GM06990 (cell line): ENCODE results near the gene VPS52.
"Not testable (repeated sequence)": the region's sequence is repeated elsewhere in the genome, so short reads cannot be mapped to it uniquely, and the experiment has no call there.

Source experiments
- DNase-seq: peaks from one replicate; pipeline ENCODE4 v3.0.0-alpha.2; 2011; ENCODE audit not compliant: insufficient read length; ENCODE audit errors: extremely low read depth
- H3K27me3 ChIP-seq: replicated peaks from 2 replicates; pipeline ENCODE4 v1.6.0; 2011; ENCODE audit warnings: low read length; ENCODE audit not compliant: control insufficient read depth, insufficient read depth
- H3K36me3 ChIP-seq: 2 replicates; pipeline ENCODE4 v1.5.1; 2011; ENCODE audit warnings: low read length; ENCODE audit not compliant: control insufficient read depth, insufficient read depth
- H3K4me3 ChIP-seq: replicated peaks from 2 replicates; pipeline ENCODE4 v1.5.1; 2011; ENCODE audit warnings: low read depth, mild to moderate bottlenecking, control low read depth, low read length
- TF ChIP-seq, protein P1 (sequence below): IDR thresholded peaks from 2 replicates; pipeline ENCODE4 v1.5.1; 2011; ENCODE audit warnings: low read length, control low read depth, mild to moderate bottlenecking, inconsistent platforms; ENCODE audit not compliant: insufficient read depth, poor library complexity, severe bottlenecking

Gene VPS52

DNA sequence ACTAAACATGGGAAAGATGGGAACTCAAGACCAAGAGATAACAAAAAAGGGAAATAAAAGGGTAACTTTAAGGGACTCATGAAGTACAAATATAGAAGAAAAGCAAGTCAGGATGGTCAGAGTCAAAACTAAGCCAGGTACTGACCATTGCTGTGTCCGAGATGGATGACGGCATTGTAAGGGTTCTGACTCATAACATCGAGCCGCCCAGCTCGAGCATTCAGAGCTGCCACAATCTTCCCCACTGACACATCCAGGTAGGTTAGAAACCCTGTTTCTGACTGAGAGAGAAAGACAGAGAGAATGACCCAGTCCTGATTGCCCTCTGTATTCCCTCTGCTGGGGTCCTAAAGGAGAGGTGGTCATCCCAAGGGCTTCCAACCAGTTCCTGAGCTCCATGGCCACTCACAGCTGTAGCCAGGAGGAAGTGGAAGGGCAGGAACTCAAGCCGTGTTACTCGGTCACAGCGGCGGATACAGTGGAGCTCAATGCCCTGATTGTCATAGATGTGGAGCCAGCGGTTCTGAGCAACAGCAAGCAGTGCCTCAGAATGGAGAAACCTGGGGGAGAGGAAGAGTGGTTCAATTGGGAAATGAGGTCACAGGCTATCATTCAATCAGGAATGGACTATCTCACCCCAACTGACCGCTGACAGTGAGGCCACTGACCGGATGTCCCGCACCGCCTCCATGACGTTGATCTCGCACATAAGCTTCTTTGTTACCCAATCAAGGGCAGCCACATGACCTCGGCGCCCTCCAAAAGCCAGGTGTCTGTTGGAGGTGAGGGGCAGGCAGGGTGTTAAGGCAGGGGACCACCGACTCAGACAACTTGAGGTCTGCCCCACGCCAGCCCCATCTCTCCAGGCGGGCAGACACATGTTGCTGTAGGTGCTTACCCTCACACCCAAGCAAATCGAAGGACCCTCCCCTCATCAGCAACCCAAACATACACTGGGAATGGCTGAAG lies 15.6 kb upstream of the VPS52 start:
- no peak overlapping the region for H3K4me3 ChIP-seq
- peaks cover 16% of the 10 kb centered on the region for H3K36me3 ChIP-seq
- TF ChIP-seq, protein P1, sequence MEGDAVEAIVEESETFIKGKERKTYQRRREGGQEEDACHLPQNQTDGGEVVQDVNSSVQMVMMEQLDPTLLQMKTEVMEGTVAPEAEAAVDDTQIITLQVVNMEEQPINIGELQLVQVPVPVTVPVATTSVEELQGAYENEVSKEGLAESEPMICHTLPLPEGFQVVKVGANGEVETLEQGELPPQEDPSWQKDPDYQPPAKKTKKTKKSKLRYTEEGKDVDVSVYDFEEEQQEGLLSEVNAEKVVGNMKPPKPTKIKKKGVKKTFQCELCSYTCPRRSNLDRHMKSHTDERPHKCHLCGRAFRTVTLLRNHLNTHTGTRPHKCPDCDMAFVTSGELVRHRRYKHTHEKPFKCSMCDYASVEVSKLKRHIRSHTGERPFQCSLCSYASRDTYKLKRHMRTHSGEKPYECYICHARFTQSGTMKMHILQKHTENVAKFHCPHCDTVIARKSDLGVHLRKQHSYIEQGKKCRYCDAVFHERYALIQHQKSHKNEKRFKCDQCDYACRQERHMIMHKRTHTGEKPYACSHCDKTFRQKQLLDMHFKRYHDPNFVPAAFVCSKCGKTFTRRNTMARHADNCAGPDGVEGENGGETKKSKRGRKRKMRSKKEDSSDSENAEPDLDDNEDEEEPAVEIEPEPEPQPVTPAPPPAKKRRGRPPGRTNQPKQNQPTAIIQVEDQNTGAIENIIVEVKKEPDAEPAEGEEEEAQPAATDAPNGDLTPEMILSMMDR, result no peak
- no peak for DNase-seq
- no peaks in the 10 kb centered on the region for H3K27me3 ChIP-seq

DNA sequence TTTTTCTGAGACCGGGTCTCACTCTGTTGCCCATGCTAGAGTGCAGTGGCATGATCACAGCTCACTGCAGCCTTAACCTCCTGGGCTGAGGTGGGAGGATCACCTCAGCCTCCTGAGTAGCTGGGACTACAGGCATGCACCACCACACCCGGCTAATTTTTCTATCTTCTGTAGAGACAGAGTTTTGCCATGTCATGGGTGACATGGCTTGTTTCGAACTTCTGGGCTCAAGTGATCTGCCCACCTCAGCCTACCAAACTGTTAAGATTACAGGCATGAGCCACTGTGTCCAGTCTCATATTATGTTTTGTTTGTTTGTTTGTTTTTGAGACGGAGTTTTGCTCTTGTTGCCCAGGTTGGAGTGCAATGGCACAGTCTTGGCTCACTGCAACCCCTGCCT lies 13.5 kb upstream of the VPS52 start:
- peaks cover 18% of the 10 kb centered on the region for H3K36me3 ChIP-seq
- not testable (repeated sequence) for DNase-seq

GRCh38 chr6:33280539-33280938 lies 8.9 kb upstream of the VPS52 start:
- TF ChIP-seq, protein P1, result no peak
- Histone ChIP-seq H3K36me3 (peaks cover 22% of the 10 kb centered on the region), H3K4me3 (no peak overlapping the region), H3K27me3 (no peaks in the 10 kb centered on the region)
- no peak for DNase-seq

More for the DNA sequence above, 13.5 kb upstream of the VPS52 start:
- not testable (repeated sequence) for H3K4me3 ChIP-seq, H3K27me3 ChIP-seq

DNA sequence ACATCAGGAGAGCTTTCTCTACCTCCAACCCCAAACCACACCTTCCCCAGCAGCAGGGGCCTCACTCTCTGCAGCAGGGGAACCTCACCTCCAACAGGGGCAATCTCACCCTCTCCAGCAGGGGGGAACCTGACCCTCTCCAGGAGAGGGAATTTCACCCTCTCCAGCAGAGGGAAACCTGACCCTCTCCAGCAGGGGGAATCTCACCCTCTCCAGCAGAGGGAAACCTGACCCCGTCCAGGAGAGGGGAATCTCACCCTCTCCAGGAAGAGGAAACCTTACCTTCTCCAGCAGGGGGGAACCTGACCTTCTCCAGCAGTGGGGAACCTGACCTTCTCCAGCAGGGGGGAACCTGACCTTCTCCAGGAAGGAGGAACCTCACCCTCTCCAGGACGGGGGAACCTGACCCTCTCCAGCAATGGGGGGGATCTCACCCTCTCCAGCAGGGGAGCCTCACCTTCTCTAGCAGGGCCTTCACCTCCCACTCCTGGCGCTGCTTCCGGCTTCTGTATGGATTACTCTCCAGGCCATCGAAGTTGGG lies 8.4 kb upstream of the VPS52 start:
- Histone ChIP-seq H3K27me3 (no peaks in the 10 kb centered on the region), H3K4me3 (no peak overlapping the region), H3K36me3 (peaks cover 22% of the 10 kb centered on the region)
- TF ChIP-seq, protein P1, result peak; percentile 46
- no peak for DNase-seq

DNA sequence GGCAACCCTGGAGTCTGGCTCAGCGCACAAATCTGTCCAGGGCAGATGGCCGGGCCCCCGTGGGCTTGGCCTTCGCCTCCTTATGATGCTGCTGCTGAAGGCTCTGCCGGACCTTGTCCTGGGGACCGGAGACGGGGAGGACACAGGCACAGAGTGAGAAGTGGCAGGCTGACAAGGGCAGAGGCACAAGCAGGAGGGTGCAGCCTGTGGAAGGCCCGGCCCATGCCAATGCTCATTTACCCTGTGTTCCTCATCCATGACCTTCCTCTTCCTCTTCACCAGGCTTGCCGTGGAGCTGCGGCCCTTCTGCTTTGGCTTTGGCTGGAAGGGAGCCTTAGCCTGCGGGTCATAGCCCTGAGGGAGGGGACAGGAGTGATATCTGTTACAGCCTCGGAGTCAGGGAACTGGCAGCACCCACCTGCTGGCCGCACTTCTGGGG lies 7.6 kb upstream of the VPS52 start:
- Histone ChIP-seq H3K27me3 (no peaks in the 10 kb centered on the region), H3K4me3 (no peak overlapping the region), H3K36me3 (peaks cover 25% of the 10 kb centered on the region)
- TF ChIP-seq, protein P1, result no peak
- DNase-seq, result no peak

DNA sequence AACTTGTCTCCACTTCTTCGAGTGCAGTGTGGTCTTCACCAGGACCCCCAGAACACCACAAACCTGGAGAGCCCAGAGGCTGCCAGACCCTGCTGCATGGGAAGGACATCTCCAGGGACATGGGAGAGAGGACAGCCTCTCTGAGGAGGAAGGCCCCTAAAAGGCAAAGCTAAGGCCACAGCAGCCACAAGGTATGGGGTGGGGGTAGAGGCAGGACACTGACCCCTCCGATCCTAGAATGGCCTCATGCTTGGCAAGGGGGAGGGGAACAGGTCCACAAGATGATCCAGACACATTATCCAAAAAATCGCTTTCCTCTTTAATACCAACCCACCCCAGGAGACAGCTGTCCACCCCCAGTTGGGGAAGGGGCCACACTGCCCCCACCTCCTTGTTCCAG lies 7.1 kb upstream of the VPS52 start:
- H3K27me3 ChIP-seq, result no peaks in the 10 kb centered on the region
- no peak overlapping the region for H3K4me3 ChIP-seq
- no peak for DNase-seq
- TF ChIP-seq, protein P1, result no peak
- H3K36me3 ChIP-seq, result peaks cover 27% of the 10 kb centered on the region
